ENCODE measurements around the gene KLHL24.

DNA sequence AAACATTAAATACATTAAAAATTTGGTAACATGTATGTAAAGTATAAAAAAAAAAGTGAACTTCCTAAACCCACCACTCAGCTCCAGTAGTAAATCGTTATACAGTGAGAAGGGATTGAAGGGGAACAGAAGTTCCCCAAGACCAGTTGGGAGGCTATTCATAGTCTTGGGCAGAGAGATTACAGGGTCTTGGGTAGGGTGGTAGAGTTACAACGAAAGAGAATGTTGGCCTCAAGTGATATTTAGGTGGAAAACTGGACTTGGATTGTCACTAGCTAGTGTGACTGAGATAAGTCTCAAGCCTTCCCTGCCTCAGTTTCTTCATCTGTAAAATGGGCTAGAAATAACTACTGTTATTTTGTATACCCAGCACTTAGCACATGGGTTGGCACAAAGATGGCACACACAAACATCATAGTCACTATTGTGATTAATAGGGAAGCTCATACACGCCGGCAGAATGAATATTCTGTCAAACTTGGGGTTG is 61.7 kb downstream of the KLHL24 start:
- no peak for TF ChIP-seq GATA2 (IDR thresholded peaks at IDR 0.05; ENCODE audit: low read depth, low read length)
- TF ChIP-seq GATA3 (IDR thresholded peaks at IDR 0.05; ENCODE audit: low read depth, low read length), result no peak
